T follicular helper cell (primary cell): ENCODE results near the gene TINAG.
"Not testable (repeated sequence)": the region's sequence is repeated elsewhere in the genome, so short reads cannot be mapped to it uniquely, and the experiment has no call there.

ENCODE experiments used
- DNase-seq: peaks from one replicate; pipeline ENCODE4 v3.0.0-alpha.2; 2020; ENCODE audit warnings: low read depth

TINAG gene

DNA sequence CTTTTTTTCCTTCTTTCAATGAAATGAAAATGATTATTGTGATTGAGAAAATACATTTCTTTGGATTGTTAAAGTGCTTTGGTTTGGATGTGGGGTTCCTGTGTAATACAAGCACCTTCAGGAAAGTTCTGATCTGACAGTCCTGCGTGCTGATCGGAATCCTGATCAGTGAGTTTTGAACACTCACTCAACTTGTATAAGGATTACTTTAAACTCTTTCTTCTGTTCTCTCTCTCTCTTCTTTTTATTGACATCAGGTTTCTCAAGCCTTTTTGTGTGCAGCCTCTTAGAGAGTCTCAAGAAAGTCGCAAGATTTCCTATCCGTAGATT is 710 bp downstream of the TINAG start:
- DNase-seq = no peak

- DNase-seq = no peak
Measured at GRCh38 chr6:54310377-54311152, 2.3 kb downstream of the TINAG start.

DNA sequence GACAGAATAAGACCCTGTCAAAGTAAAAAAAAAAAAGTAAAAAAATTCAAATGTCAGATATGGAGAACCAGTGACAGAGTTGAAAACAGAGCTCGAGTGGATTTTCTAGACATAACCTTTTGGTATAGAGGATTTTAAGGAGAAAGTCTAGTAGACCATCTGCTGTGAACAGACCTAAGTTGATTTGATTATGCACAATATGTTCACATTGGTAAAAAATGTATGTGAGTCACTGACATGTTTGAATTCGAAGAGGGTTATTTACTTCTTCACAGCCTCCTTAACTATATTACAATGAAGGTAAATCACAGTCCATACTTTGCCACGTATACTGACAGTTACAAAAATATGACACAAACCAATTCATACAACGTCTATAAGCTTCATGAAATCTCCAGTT is 7.4 kb downstream of the TINAG start:
- no peak for DNase-seq

GRCh38 chr6:54320871-54321270 is 12.6 kb downstream of the TINAG start:
- no peak for DNase-seq

DNA sequence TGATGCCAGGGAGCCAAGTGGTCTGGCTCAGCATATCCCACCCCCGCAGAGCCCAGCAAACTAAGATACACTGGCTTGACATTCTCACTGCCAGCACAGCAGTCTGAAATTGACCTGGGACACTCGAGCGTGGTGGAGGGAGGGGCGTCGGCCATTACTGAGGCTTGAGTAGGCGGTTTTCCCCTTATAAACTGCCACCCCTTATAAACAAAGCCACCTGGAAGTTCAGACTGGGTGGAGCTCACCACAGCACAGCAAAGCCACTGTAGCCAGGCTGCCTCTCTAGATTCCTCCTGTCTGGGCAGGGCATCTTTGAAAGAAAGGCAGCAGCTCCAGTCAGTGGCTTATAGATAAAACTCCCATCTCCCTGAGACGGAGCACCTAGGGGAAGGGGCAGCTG is 19.4 kb downstream of the TINAG start:
- no peak for DNase-seq

DNA sequence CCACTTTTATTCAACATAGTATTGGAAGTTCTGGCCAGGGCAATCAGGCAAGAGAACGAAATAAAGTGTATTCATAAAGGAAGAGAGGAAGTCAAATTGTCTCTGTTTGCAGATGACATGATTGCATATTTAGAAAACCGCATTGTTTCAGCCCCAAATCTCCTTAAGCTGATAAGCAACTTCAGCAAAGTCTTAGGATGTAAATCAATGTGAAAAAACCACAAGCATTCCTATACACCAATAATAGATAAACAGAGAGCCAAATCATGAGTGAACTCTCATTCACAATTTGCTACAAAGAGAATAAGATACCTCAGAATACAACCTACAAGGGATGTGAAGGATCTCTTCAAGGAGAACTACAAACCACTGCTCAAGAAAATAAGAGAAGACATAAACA is 23.3 kb downstream of the TINAG start:
- DNase-seq = not testable (repeated sequence)

- no peak for DNase-seq
Measured at GRCh38 chr6:54335871-54336270, 27.6 kb downstream of the TINAG start.

GRCh38 chr6:54353975-54354374 is 45.7 kb downstream of the TINAG start:
- no peak for DNase-seq

DNA sequence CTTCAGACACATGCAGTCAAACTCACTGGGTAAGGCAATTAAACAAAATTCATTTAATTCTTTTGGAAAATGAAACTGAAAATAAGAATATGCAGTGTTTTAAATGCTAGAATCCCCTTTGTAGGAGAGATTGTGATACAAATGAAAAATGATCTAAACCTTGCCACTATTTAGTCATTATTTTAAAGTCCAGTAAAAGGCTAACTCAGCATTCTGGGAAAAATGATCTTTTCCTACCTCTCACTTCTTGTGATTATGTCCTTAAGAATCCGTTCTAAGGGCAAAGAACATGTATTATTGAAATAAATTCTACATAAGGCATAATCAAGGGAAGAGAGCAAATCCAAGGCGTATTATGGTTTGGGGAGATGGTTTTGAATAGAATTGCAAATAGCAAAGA is 46.4 kb downstream of the TINAG start:
- no peak for DNase-seq

DNA sequence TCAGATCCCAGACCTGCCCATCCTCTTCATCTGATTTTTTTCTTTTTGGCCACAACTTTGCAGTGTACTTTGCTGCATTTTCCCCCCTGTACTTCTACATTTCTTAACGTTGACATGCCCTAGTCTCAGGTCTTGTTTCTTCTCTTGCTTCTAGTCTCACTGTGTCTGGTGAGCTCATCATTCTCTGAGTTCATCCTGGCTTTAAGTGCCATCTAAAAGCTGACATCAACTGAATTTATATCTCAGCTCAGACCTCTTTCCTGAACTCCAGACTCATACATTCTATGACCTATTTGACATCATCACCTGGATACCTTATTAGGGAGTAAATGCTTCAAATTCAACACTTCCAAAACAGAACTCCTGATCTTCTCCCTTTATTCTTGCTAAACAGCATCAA is 48.9 kb downstream of the TINAG start:
- no peak for DNase-seq

GRCh38 chr6:54361188-54361587 is 52.9 kb downstream of the TINAG start:
- DNase-seq = no peak

DNA sequence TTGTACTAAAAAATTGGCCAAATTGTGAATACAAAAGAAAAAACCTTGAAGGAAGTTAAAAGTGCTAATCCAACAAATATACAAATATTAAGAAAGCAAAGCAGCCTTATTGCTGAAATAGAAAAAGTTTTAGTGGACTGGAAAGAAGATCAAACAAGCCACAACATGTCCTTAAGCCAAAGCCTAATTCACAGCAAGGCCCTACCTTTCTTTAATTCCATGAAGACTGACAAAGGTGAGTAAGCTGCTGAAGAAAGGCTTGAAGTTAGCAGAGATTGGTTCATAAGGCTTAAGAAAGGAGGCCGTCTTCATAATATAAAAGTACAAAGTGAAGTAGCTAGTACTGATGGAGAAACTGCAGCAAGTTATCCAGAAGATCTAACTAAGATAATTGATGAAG is 53.5 kb downstream of the TINAG start:
- DNase-seq = no peak

- no peak for DNase-seq
Measured at GRCh38 chr6:54366667-54367327, 58.6 kb downstream of the TINAG start.

DNA sequence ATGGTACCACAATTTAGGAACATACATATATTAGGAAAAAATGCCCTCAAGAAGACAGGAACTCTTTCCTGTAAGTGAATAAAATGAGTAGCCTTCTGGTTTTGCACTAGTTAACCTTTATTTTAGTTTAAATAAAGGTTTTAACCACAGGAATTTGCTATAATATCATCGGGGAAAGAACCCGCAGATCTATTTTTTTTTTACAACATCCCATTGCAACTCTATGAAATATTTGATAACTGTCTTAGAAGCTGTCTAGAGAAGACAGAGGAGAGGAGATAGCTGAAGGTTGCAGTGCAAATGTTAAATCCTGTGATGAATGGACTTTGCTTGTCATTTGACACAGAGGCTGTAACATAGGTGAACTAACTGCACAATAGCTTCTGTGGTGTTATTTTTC is 69.5 kb downstream of the TINAG start:
- no peak for DNase-seq

DNA sequence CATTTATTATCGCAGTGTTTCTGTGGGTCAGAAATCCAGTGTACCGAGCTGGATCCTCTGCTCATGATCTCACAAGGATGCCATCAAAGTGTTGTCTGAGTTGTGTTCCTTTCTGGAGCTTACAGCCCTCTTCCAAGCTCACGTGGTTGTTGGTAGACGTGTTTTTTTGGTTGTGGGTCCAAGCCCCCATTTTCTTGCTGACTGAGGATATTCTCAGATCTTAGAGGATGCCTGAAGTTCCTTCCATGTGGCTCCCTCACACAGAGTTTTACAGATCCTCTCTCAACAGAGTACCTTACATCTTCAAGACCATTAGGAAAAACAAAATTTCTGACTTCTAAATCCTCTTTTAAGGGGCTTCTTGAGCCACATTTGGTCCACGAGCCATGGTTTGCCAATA is 78.1 kb downstream of the TINAG start:
- no peak for DNase-seq

DNA sequence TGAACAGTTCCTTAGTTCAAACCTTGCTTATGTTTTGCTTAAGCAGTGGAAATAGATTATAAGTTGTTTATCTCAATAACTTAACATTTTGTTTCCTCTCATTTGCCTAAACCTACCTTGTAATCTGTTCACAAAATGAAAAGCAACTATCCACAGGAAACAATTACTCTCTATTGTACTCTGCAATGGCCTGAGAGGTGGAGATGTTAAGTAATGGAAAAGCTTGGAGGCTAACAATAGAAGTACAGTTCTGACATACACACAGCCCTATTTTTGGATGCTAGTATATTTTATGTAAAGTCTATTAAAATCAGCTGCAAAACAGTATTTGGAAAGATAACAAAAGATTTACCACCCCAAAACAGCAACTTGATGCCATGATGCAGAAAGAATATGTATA is 82.1 kb downstream of the TINAG start:
- no peak for DNase-seq

DNA sequence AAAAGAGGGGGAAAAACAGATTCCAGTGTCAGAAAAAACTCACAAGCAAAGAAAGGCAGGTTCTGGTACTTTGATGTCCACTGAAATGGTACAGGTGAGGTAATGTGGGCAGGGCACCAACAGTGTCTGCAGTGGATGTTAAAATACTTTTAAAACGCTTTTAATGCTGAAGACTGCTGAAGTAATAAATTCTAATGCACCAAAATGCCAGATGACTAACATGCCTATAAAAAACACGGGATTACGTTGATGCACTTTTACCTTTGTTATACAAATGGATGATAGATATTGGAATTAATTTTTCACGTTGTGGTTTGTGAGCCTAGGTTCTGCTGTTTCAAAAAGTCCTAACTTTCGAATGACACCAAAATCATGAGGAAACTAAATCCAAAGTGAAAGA is 83.3 kb downstream of the TINAG start:
- no peak for DNase-seq

GRCh38 chr6:54403096-54403495 is 94.9 kb downstream of the TINAG start:
- DNase-seq = no peak

GRCh38 chr6:54404791-54405190 is 96.5 kb downstream of the TINAG start:
- DNase-seq = no peak

DNA sequence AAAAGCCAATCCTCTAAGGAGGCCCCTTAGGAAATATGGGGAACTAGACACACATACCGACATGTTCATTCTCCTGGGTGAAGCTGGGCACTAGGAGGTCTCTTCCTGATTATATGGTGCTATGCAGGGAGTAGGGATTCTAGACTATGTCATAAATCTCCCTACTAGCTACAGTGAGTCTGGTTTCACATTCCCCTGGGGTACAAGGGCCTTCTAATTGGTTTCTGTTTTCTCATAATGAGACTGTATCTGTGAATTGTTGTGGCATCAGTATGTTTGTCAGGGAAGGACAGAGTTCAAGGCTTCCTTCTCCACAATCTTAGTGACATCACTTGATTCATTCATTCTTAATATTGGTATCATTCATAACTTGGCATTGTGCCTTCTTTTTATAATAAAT is 103.5 kb downstream of the TINAG start:
- DNase-seq = no peak

DNA sequence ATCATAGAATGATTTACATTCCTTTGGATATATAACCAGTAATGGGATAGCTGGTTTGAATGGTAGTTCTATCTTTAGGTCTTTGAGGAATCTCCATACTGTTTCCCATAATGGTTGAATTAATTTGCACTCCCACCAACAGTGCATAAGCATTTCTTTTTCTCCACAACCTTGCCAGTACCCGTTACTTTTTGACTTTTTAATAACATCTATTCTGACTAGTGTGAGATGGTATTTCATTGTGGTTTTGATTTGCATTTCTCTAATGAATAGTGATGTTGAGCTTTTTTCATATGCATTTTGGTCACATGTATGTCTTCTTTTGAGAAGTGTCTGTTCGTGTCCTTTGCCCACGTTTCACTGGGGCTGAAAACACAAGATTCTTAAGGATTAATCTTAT is 107.3 kb downstream of the TINAG start:
- DNase-seq = no peak

DNA sequence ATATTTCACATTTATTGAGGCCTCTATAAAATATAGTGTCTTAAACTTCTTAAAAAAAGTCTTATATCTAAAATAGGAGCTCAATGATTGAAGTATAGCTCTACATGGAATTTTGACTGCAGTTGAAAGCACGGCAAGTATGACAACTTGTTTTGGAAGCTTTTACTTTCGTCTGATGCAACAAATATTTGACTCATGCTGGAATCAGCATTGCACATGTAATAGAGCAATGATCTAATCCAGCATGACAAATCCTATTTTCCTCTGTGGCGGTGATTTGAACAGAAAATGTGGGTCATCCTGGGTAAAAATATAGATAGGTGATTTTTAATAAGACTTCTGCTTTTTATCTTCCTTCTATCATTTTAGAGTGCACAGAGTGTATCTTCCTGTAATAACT is 111.6 kb downstream of the TINAG start:
- DNase-seq = no peak

DNA sequence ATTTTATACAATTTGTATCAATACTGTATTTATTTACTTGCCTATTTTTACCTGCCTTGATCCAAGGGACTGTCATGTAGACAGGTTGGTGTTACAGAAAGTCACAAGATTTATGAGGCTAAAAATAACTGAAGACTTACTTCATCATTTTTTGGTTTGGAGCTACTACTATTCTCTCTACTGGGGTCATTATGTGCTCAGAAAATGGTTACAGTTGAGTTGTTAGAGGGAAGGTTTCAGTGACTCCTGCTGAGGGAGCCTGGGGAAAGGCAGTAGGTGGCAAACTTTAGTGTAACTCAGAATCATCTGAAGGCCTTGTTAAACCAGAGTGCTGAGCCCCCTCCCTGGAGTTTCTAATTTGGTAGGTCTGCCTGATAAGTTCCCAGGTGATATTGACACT is 118.8 kb downstream of the TINAG start:
- no peak for DNase-seq

GRCh38 chr6:54427396-54427937 is 119.2 kb downstream of the TINAG start:
- DNase-seq = no peak
